ENCODE results near the gene THAP3. TPM values are rescaled to one million over a fixed set of nuclear protein-coding genes. Genes with fewer than 3 reads are reported as not detected.

The THAP3 gene
- total and polyA plus RNA-seq, 10 donors, result 13.0 to 29.1 (median 17.4) TPM

DNA sequence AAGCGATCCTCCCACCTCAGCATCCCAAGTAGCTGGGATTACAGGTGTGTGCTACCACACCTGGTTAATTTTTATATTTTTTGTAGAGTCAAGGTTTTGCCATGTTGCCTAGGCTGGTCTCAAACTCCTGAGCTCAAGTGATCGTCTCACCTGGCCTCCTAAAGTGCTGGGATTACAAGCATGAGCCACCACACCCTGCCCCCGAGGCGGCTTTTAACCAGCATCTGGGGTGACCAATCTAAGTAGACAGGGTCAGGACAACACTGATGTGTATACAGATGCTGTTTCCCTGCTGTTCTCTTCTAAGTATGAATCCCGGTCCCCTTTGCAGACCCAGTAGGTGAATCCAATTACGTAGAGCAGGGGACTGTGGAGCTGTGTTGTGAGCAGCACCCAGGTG, 23.9 kb downstream of the THAP3 start:
- DNase-seq, result no peak
- Histone ChIP-seq H3K27ac (no peak overlapping the region), H3K4me3 (no peak overlapping the region), H3K4me1 (peaks cover 0 to 19% (median 4%) of the 10 kb centered on the region in 6 donors), H3K27me3 (replicated peaks in 1 of 7) (no peaks in the 10 kb centered on the region), H3K9me3 (no peaks in the 10 kb centered on the region), H3K36me3 (peaks cover 0 to 83% (median 51%) of the 10 kb centered on the region in 6 donors)
- intact Hi-C loops (cut with DNase I; ENCODE audit: low total_unique reads), result loop anchor here (5.0 kb wide), 1 partner anchor 161 kb away; no protein-coding TSS in a partner anchor
- 83 to 95% (median 94%) methylated on average over 6 of the region's 6 CpGs for WGBS, 5 donors
- TF ChIP-seq CTCF (IDR thresholded peaks at IDR 0.05 in 8 of 11, conservative IDR thresholded peaks at IDR 0.05 in 3 of 11) (no peak), POLR2A (IDR thresholded peaks at IDR 0.05) (no peak), POLR2AphosphoS5 (IDR thresholded peaks at IDR 0.05) (no peak)

DNA sequence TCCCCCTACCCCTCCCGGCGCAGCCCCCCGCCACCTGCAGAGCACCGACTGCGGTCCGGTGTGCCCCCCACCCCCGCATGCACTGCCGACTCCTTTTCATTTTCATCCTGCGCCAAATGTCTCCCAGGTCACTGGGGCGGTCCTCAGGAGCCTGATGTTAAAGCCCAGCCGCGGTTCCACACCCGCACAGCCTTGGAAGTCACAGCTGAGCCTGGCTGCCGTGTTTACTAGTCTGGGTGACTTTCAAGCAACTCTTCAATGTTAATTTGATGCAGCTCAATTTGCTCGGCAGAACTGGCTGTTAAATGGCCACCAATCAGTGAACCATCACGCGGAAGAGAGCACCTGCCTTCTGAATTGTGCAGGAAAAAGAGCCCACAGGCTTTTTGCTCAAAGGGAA, 27.2 kb downstream of the THAP3 start:
- Histone ChIP-seq H3K27ac (no peak overlapping the region), H3K36me3 (peaks cover 0 to 78% (median 33%) of the 10 kb centered on the region in 6 donors), H3K4me1 (peaks cover 0 to 12% (median 3%) of the 10 kb centered on the region in 6 donors), H3K27me3 (replicated peaks in 1 of 7) (no peaks in the 10 kb centered on the region), H3K9me3 (no peaks in the 10 kb centered on the region), H3K4me3 (no peak overlapping the region)
- intact Hi-C loops (cut with DNase I; ENCODE audit: low total_unique reads), result no loop called here
- TF ChIP-seq POLR2AphosphoS5 (IDR thresholded peaks at IDR 0.05) (no peak), POLR2A (IDR thresholded peaks at IDR 0.05) (no peak), CTCF (IDR thresholded peaks at IDR 0.05 in 8 of 11, conservative IDR thresholded peaks at IDR 0.05 in 3 of 11) (no peak)
- WGBS, 5 donors, result 90 to 94% (median 93%) methylated on average over 17 of the region's 17 CpGs
- DNase-seq, result peak; percentile 61

DNA sequence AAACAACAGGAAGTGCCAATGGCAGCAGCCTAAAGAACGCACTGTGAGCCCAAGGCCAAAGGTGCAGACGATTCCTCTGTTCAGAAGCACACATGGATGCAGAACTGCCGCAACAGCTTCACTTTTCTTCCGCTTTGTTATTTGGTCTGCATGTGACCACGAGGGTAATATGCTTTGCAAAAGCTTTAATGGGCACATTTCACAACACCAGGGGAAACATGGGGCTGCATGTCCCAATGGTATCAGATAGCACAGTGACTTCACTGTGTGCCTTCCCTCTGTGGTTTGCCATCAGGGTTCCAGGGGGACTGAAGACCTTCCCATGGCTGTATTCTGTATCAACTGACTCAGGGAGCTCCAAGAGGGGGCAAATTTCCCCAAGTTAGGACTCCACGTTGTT, 28.3 kb downstream of the THAP3 start:
- DNase-seq, result peak; percentile 30
- intact Hi-C loops (cut with DNase I; ENCODE audit: low total_unique reads), result no loop called here
- Histone ChIP-seq H3K4me1 (peaks cover 0 to 12% (median 3%) of the 10 kb centered on the region in 6 donors), H3K9me3 (no peaks in the 10 kb centered on the region), H3K27ac (no peak overlapping the region), H3K36me3 (peaks cover 0 to 88% (median 33%) of the 10 kb centered on the region in 6 donors), H3K4me3 (no peak overlapping the region), H3K27me3 (replicated peaks in 1 of 7) (no peaks in the 10 kb centered on the region)
- no peak for TF ChIP-seq CTCF (IDR thresholded peaks at IDR 0.05 in 8 of 11, conservative IDR thresholded peaks at IDR 0.05 in 3 of 11)
- no peak for TF ChIP-seq POLR2AphosphoS5 (IDR thresholded peaks at IDR 0.05)
- TF ChIP-seq POLR2A (IDR thresholded peaks at IDR 0.05), result no peak
- whole genome bisulfite sequencing, 5 donors, result 52 to 68% (median 67%) methylated on average over 6 of the region's 6 CpGs

DNA sequence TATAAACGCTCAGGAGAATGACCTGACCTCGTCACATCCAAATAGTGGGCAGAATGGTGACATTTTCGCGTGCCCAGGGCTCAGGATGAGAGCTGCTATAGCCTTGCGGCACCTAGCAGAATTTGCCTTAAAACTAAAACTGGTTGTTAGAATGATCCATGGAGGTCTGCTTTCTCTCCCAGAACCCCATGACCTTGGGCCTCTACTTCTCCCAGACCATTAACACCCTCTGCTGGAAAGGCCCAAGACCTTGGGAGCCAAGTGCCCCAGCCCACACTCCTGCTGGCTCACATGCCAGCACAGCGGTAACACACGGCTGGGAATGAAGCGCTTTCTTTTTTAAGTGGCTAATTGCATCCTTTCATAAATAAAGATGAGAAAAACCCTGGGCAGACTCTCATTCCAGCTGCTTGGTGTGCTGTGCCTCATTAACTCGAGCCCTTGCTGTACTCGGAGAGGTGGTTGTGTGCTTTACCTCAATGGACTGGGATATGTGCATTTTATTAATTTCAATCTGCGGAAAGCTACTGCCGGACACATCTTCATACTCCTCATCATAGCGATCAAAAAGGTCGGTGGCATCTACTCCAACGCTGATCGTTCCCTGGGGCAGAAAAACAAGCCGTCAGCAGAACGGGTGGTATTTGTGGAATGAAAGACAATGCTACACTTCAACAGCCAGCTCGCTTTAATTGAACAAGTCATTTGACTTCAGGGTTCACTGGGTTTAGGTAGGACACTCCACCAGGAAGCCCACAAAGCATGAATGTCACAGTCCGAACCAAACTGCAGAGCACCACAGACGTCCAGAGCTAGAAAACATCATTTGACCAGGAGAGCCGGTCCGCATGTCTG, 29.0 kb downstream of the THAP3 start:
- DNase-seq, result peak; percentile 4
- Histone ChIP-seq H3K27ac (no peak overlapping the region), H3K4me3 (no peak overlapping the region), H3K9me3 (no peaks in the 10 kb centered on the region), H3K4me1 (peaks cover 0 to 12% (median 3%) of the 10 kb centered on the region in 6 donors), H3K36me3 (peaks cover 0 to 84% (median 33%) of the 10 kb centered on the region in 6 donors), H3K27me3 (replicated peaks in 1 of 7) (no peaks in the 10 kb centered on the region)
- no peak for TF ChIP-seq POLR2AphosphoS5 (IDR thresholded peaks at IDR 0.05)
- TF ChIP-seq CTCF (IDR thresholded peaks at IDR 0.05 in 8 of 11, conservative IDR thresholded peaks at IDR 0.05 in 3 of 11), result no peak
- no peak for TF ChIP-seq POLR2A (IDR thresholded peaks at IDR 0.05)
- 92 to 95% (median 94%) methylated on average over 23 of the region's 23 CpGs for WGBS, 5 donors
- intact Hi-C loops (cut with DNase I; ENCODE audit: low total_unique reads), result no loop called here

Measured in spleen (tissue), 11 donors.